GM12872 (cell line): Measurements from ENCODE around the gene POP4.

Experiments used
- CTCF ChIP-seq: IDR thresholded peaks from 3 replicates; pipeline ENCODE4 v1.5.1; 2011; ENCODE audit warnings: low read depth, mild to moderate bottlenecking, low read length, moderate library complexity; ENCODE audit not compliant: insufficient read depth

The POP4 gene

GRCh38 chr19:29636553-29637360 lies 30.7 kb downstream of the POP4 start:
- TF ChIP-seq CTCF: no peak

- no peak for TF ChIP-seq CTCF
Observed at GRCh38 chr19:29639086-29639485, 33.0 kb downstream of the POP4 start.

GRCh38 chr19:29640231-29640630 lies 34.1 kb downstream of the POP4 start:
- no peak for TF ChIP-seq CTCF

GRCh38 chr19:29641597-29641996 lies 35.5 kb downstream of the POP4 start:
- TF ChIP-seq CTCF: no peak

GRCh38 chr19:29643361-29643935 lies 37.4 kb downstream of the POP4 start:
- TF ChIP-seq CTCF: no peak

- no peak for TF ChIP-seq CTCF
Observed at GRCh38 chr19:29644210-29644609, 38.1 kb downstream of the POP4 start.

GRCh38 chr19:29645491-29645867 lies 39.4 kb downstream of the POP4 start:
- no peak for TF ChIP-seq CTCF
